Measurements from ENCODE around the gene ABR. TPM values are rescaled to one million over a fixed set of nuclear protein-coding genes. Genes with fewer than 3 reads are reported as not detected.

ABR gene
- total and polyA plus RNA-seq, 2 of the 13 experiments (the other 11 are each of a cell fraction or from before 2014, with no cell fraction given): 12.4 to 40.4 TPM

DNA sequence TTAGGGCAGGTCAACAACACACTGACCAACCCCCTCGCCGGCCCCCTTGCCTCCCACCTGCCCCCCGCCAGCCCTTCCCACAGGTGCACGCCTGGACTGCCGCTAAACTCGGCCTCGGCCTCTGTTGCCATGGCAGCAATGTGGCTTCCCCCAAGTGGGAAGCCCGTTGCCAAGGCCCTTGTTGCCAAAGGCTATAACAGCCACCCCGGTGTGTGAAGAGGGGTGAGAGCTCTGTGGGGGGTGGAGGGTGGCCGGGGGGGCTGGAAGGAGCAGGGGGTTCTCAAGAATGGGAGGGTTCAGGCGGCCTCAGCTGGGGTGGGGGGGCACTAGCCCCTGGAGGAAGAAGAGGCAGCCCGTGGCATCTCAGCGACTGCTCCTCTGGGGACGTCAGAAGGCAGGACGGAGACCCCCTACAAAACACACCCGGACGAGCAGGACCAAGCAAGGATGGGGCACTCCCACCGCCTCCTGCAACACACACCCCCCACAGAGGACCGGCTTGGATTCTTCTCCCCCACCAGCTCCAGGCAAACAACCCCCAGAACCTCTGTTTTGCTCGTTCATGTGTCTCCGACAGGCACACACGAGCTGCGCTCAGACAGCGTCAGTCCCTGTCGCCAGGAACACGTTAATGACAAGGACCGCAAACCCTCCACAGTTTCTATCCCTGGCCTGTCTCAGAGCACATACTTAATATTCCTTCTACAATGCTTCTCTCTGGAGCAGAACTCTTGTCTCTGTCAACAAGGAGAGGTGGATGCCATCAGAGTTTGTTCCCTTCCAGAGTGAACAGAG, 55.7 kb downstream of the ABR start:
- ChIA-PET CTCF (ENCODE audit: low intra/inter-chr PET ratio, low total read pairs) (interaction anchor here (2.0 to 2.1 kb wide), 2 partner anchors 24 to 63 kb away, joined by 19 to 22 read pairs; no protein-coding TSS in a partner anchor), POLR2A (no interaction called here)
- peak; percentile 42; the same call in 1 of the 2 replicates for TF ChIP-seq RFX3 (CRISPR knock-in tag; IDR thresholded peaks at IDR 0.05)
- TF ChIP-seq, protein P1, sequence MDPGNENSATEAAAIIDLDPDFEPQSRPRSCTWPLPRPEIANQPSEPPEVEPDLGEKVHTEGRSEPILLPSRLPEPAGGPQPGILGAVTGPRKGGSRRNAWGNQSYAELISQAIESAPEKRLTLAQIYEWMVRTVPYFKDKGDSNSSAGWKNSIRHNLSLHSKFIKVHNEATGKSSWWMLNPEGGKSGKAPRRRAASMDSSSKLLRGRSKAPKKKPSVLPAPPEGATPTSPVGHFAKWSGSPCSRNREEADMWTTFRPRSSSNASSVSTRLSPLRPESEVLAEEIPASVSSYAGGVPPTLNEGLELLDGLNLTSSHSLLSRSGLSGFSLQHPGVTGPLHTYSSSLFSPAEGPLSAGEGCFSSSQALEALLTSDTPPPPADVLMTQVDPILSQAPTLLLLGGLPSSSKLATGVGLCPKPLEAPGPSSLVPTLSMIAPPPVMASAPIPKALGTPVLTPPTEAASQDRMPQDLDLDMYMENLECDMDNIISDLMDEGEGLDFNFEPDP (CRISPR knock-in tag; conservative IDR thresholded peaks at IDR 0.05): 0 out of 2 replicates have a peak, but pooled peaks have one; percentile 37
- TF ChIP-seq EZH2 (conservative IDR thresholded peaks at IDR 0.05; ENCODE audit: low read depth, low read length): 0 out of 2 replicates have a peak, but pooled peaks have one; percentile 17
- TF ChIP-seq ZFYVE20 (CRISPR knock-in tag; IDR thresholded peaks at IDR 0.05; ENCODE audit: borderline replicate concordance, low read depth): no peak
- TF ChIP-seq, protein P2, sequence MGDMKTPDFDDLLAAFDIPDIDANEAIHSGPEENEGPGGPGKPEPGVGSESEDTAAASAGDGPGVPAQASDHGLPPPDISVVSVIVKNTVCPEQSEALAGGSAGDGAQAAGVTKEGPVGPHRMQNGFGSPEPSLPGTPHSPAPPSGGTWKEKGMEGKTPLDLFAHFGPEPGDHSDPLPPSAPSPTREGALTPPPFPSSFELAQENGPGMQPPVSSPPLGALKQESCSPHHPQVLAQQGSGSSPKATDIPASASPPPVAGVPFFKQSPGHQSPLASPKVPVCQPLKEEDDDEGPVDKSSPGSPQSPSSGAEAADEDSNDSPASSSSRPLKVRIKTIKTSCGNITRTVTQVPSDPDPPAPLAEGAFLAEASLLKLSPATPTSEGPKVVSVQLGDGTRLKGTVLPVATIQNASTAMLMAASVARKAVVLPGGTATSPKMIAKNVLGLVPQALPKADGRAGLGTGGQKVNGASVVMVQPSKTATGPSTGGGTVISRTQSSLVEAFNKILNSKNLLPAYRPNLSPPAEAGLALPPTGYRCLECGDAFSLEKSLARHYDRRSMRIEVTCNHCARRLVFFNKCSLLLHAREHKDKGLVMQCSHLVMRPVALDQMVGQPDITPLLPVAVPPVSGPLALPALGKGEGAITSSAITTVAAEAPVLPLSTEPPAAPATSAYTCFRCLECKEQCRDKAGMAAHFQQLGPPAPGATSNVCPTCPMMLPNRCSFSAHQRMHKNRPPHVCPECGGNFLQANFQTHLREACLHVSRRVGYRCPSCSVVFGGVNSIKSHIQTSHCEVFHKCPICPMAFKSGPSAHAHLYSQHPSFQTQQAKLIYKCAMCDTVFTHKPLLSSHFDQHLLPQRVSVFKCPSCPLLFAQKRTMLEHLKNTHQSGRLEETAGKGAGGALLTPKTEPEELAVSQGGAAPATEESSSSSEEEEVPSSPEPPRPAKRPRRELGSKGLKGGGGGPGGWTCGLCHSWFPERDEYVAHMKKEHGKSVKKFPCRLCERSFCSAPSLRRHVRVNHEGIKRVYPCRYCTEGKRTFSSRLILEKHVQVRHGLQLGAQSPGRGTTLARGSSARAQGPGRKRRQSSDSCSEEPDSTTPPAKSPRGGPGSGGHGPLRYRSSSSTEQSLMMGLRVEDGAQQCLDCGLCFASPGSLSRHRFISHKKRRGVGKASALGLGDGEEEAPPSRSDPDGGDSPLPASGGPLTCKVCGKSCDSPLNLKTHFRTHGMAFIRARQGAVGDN (CRISPR knock-in tag; IDR thresholded peaks at IDR 0.05): no peak
- DNase-seq (ENCODE audit: low spot score) (no peak), ATAC-seq (no peak), FAIRE-seq (no peak)
- 46% methylated on average over 20 of the region's 27 CpGs for WGBS (ENCODE audit: low lambda C conversion rate)
- Histone ChIP-seq H3K9me3 (ENCODE audit: low read length) (no peaks in the 10 kb centered on the region), H4K20me1 (ENCODE audit: insufficient read depth, low read length) (no peaks in the 10 kb centered on the region), H3K27ac (ENCODE audit: extremely low read length, insufficient read depth, low read length) (no peak overlapping the region), H3K4me3 (replicated peaks in 1 of 3; ENCODE audit: insufficient read depth in 1 of 3, low read depth in 2 of 3, low read length in 3 of 3) (no peak overlapping the region), H2AFZ (ENCODE audit: low read length) (no peak overlapping the region), H3K36me3 (replicated peaks in 1 of 2; ENCODE audit: control insufficient read depth in 1 of 2, insufficient read depth in 2 of 2, low read length in 2 of 2) (no peaks in the 10 kb centered on the region), H3K4me2 (ENCODE audit: low read depth, low read length) (no peak overlapping the region), H3K79me2 (ENCODE audit: insufficient read depth, low read length) (no peaks in the 10 kb centered on the region), H3K27me3 (ENCODE audit: control insufficient read depth in 1 of 2, insufficient read depth in 2 of 2, low read length in 2 of 2) (peaks cover 23 to 79% of the 10 kb centered on the region in 2 experiments; a peak in 4 of 5 replicates), H3K9ac (ENCODE audit: insufficient read depth, low read depth, low read length) (no peak overlapping the region), H3K4me1 (ENCODE audit: insufficient read depth, low read length) (peaks cover 22% of the 10 kb centered on the region)
- intact Hi-C loops (cut with micrococcal nuclease; ENCODE audit: unreplicated experiment): loop anchor here (1.0 kb wide), 2 partner anchors 23 to 63 kb away; no protein-coding TSS in a partner anchor
- in situ Hi-C loops (cut with HindIII; ENCODE audit: extremely low pct_ligation_motif_present, low pct_unique_long_range_greater_than_20kb): loop anchor here (5.0 kb wide), 1 partner anchor 63 kb away; no protein-coding TSS in a partner anchor
- no TSS peak for BruUV-seq (replicated peaks)
